WTC11 (cell line): ENCODE measurements around the gene OR2A12. TPM values are rescaled to one million over a fixed set of nuclear protein-coding genes. Genes with fewer than 3 reads are reported as not detected.

ENCODE experiments used
- ATAC-seq: fragments of 200-7000 bp; cut with Tn5 transposase; 2 replicates; pipeline ENCODE4 v1.10.0; 2021; ENCODE audit warnings: mild to moderate bottlenecking, moderate library complexity
- CTCF ChIA-PET: fragments of 300-600 bp; sonication (Branson Sonifier 250); formaldehyde crosslinking; loops from one replicate; lab custom pipeline; 2021; ENCODE audit warnings: antibody characterized with exemption; lab: Charles Lee
- POLR2A ChIA-PET: fragments of 350-600 bp; sonication (Branson Sonifier 250); formaldehyde crosslinking; loops from one replicate; lab custom pipeline; 2021; ENCODE audit warnings: antibody characterized with exemption; lab: Charles Lee
- DNase-seq: peaks from one replicate; pipeline ENCODE4 v3.0.0; 2021; ENCODE audit warnings: low spot score
- H3K27ac Mint-ChIP-seq: 2 replicates; pipeline ENCODE4 v1.8.0; 2021; ENCODE audit warnings: mixed read lengths
- H3K27me3 Mint-ChIP-seq: 2 replicates; pipeline ENCODE4 v1.8.0; 2021; ENCODE audit warnings: low read depth, mild to moderate bottlenecking, moderate library complexity, mixed read lengths
- H3K36me3 Mint-ChIP-seq: 2 replicates; pipeline ENCODE4 v1.8.0; 2021; ENCODE audit warnings: mixed read lengths
- H3K4me1 Mint-ChIP-seq: 2 replicates; pipeline ENCODE4 v1.8.0; 2022; ENCODE audit warnings: mixed read lengths
- H3K4me3 Mint-ChIP-seq: 2 replicates; pipeline ENCODE4 v1.8.0; 2021; ENCODE audit warnings: mild to moderate bottlenecking, moderate library complexity, mixed read lengths
- H3K9me3 Mint-ChIP-seq: 2 replicates; pipeline ENCODE4 v1.8.0; 2021; ENCODE audit warnings: mixed read lengths
- CREB1 ChIP-seq: sonication (generic); formaldehyde crosslinking; IDR thresholded peaks from 2 replicates; pipeline ENCODE4 v1.8.0; 2023; ENCODE audit warnings: mild to moderate bottlenecking, missing genetic modification reagents
- NR1H2 ChIP-seq: sonication (generic); formaldehyde crosslinking; IDR thresholded peaks from 2 replicates; pipeline ENCODE4 v1.9.0; 2021; ENCODE audit warnings: mild to moderate bottlenecking, moderate library complexity, missing genetic modification reagents
- NR2C2 ChIP-seq: sonication (generic); formaldehyde crosslinking; IDR thresholded peaks from 2 replicates; pipeline ENCODE4 v1.8.0; 2022; ENCODE audit warnings: mild to moderate bottlenecking, missing genetic modification reagents
- TP53 ChIP-seq: sonication (generic); formaldehyde crosslinking; IDR thresholded peaks from 2 replicates; pipeline ENCODE4 v1.8.1; 2023; ENCODE audit warnings: mild to moderate bottlenecking, missing genetic modification reagents
- ZNF138 ChIP-seq: sonication (generic); formaldehyde crosslinking; conservative IDR thresholded peaks from 2 replicates; pipeline ENCODE4 v1.8.1; 2022; ENCODE audit warnings: mild to moderate bottlenecking, moderate library complexity, missing genetic modification reagents
- ZNF263 ChIP-seq: sonication (generic); formaldehyde crosslinking; IDR thresholded peaks from 2 replicates; pipeline ENCODE4 v1.8.1; 2022; ENCODE audit warnings: low read depth, mild to moderate bottlenecking, moderate library complexity, missing genetic modification reagents
- ZNF396 ChIP-seq: fragments of 250-450 bp; sonication (Bioruptor Pico); IDR thresholded peaks from 2 replicates; pipeline ENCODE4 v1.8.0; 2021; ENCODE audit warnings: mild to moderate bottlenecking, moderate library complexity, borderline replicate concordance
- total RNA-seq: library from RNA; stranded (reverse); gene quantifications from 3 replicates; pipeline ENCODE4 v1.2.3, GENCODE V29; 2021
- TF ChIP-seq, protein P1 (sequence below): sonication (generic); formaldehyde crosslinking; IDR thresholded peaks from 2 replicates; pipeline ENCODE4 v1.8.1; 2023; ENCODE audit warnings: mild to moderate bottlenecking, missing genetic modification reagents
- TF ChIP-seq, protein P2 (sequence below): sonication (generic); formaldehyde crosslinking; IDR thresholded peaks from 2 replicates; pipeline ENCODE4 v1.8.1; 2023; ENCODE audit warnings: mild to moderate bottlenecking, missing genetic modification reagents, borderline replicate concordance
- TF ChIP-seq, protein P3 (sequence below): sonication (generic); formaldehyde crosslinking; IDR thresholded peaks from 2 replicates; pipeline ENCODE4 v1.8.1; 2022; ENCODE audit warnings: mild to moderate bottlenecking, missing genetic modification reagents, moderate library complexity, borderline replicate concordance
- TF ChIP-seq, protein P4 (sequence below): sonication (generic); formaldehyde crosslinking; conservative IDR thresholded peaks from 2 replicates; pipeline ENCODE4 v1.8.1; 2022; ENCODE audit warnings: mild to moderate bottlenecking, missing genetic modification reagents
- TF ChIP-seq, protein P5 (sequence below): fragments of 250-450 bp; sonication (Bioruptor Pico); IDR thresholded peaks from 2 replicates; pipeline ENCODE4 v1.9.0; 2021; ENCODE audit warnings: mild to moderate bottlenecking, borderline replicate concordance
- TF ChIP-seq, protein P6 (sequence below): fragments of 200-600 bp; IDR thresholded peaks from 2 replicates; pipeline ENCODE4 v1.8.0; 2022; ENCODE audit warnings: antibody characterized with exemption
- TF ChIP-seq, protein P7 (sequence below): sonication (generic); formaldehyde crosslinking; IDR thresholded peaks from 2 replicates; pipeline ENCODE4 v1.8.1; 2023; ENCODE audit warnings: mild to moderate bottlenecking, missing genetic modification reagents, moderate library complexity
- TF ChIP-seq, protein P8 (sequence below): sonication (generic); formaldehyde crosslinking; IDR thresholded peaks from 2 replicates; pipeline ENCODE4 v1.8.1; 2023; ENCODE audit warnings: mild to moderate bottlenecking, missing genetic modification reagents
- TF ChIP-seq, protein P9 (sequence below): sonication (generic); formaldehyde crosslinking; IDR thresholded peaks from 2 replicates; pipeline ENCODE4 v1.8.0; 2023; ENCODE audit warnings: missing genetic modification reagents, mild to moderate bottlenecking, borderline replicate concordance

The OR2A12 gene
- total RNA-seq, 1 experiment from 2014 or later = not detected

DNA sequence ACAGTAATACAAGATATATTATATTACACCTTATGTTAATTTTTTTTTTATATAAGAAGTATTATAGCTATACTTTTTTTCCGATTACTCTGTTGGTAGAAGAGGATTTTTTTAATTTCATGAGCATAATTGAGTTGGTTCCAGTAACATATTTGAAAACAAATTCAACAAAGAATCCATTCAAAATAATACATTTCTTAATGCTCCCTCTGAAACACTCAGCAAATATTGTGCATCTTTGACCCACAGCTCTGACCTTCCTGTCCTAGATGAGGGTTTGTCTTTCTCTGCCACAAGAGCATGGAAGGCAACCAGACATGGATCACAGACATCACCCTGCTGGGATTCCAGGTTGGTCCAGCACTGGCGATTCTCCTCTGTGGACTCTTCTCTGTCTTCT is 23.2 kb downstream of the OR2A12 start, which contains the start of gene OR2A2 (continued):
- TF ChIP-seq, protein P1, sequence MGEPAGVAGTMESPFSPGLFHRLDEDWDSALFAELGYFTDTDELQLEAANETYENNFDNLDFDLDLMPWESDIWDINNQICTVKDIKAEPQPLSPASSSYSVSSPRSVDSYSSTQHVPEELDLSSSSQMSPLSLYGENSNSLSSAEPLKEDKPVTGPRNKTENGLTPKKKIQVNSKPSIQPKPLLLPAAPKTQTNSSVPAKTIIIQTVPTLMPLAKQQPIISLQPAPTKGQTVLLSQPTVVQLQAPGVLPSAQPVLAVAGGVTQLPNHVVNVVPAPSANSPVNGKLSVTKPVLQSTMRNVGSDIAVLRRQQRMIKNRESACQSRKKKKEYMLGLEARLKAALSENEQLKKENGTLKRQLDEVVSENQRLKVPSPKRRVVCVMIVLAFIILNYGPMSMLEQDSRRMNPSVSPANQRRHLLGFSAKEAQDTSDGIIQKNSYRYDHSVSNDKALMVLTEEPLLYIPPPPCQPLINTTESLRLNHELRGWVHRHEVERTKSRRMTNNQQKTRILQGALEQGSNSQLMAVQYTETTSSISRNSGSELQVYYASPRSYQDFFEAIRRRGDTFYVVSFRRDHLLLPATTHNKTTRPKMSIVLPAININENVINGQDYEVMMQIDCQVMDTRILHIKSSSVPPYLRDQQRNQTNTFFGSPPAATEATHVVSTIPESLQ (CRISPR knock-in tag) = no peak
- no peak for TF ChIP-seq ZNF396 (CRISPR knock-in tag)
- TF ChIP-seq, protein P2, sequence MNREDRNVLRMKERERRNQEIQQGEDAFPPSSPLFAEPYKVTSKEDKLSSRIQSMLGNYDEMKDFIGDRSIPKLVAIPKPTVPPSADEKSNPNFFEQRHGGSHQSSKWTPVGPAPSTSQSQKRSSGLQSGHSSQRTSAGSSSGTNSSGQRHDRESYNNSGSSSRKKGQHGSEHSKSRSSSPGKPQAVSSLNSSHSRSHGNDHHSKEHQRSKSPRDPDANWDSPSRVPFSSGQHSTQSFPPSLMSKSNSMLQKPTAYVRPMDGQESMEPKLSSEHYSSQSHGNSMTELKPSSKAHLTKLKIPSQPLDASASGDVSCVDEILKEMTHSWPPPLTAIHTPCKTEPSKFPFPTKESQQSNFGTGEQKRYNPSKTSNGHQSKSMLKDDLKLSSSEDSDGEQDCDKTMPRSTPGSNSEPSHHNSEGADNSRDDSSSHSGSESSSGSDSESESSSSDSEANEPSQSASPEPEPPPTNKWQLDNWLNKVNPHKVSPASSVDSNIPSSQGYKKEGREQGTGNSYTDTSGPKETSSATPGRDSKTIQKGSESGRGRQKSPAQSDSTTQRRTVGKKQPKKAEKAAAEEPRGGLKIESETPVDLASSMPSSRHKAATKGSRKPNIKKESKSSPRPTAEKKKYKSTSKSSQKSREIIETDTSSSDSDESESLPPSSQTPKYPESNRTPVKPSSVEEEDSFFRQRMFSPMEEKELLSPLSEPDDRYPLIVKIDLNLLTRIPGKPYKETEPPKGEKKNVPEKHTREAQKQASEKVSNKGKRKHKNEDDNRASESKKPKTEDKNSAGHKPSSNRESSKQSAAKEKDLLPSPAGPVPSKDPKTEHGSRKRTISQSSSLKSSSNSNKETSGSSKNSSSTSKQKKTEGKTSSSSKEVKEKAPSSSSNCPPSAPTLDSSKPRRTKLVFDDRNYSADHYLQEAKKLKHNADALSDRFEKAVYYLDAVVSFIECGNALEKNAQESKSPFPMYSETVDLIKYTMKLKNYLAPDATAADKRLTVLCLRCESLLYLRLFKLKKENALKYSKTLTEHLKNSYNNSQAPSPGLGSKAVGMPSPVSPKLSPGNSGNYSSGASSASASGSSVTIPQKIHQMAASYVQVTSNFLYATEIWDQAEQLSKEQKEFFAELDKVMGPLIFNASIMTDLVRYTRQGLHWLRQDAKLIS (CRISPR knock-in tag) = no peak
- TF ChIP-seq NR2C2 = no peak
- no peak for TF ChIP-seq TP53 (CRISPR knock-in tag)
- TF ChIP-seq, protein P3, sequence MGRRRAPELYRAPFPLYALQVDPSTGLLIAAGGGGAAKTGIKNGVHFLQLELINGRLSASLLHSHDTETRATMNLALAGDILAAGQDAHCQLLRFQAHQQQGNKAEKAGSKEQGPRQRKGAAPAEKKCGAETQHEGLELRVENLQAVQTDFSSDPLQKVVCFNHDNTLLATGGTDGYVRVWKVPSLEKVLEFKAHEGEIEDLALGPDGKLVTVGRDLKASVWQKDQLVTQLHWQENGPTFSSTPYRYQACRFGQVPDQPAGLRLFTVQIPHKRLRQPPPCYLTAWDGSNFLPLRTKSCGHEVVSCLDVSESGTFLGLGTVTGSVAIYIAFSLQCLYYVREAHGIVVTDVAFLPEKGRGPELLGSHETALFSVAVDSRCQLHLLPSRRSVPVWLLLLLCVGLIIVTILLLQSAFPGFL = no peak
- TF ChIP-seq, protein P4, sequence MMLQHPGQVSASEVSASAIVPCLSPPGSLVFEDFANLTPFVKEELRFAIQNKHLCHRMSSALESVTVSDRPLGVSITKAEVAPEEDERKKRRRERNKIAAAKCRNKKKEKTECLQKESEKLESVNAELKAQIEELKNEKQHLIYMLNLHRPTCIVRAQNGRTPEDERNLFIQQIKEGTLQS (CRISPR knock-in tag) = no peak
- TF ChIP-seq, protein P5, sequence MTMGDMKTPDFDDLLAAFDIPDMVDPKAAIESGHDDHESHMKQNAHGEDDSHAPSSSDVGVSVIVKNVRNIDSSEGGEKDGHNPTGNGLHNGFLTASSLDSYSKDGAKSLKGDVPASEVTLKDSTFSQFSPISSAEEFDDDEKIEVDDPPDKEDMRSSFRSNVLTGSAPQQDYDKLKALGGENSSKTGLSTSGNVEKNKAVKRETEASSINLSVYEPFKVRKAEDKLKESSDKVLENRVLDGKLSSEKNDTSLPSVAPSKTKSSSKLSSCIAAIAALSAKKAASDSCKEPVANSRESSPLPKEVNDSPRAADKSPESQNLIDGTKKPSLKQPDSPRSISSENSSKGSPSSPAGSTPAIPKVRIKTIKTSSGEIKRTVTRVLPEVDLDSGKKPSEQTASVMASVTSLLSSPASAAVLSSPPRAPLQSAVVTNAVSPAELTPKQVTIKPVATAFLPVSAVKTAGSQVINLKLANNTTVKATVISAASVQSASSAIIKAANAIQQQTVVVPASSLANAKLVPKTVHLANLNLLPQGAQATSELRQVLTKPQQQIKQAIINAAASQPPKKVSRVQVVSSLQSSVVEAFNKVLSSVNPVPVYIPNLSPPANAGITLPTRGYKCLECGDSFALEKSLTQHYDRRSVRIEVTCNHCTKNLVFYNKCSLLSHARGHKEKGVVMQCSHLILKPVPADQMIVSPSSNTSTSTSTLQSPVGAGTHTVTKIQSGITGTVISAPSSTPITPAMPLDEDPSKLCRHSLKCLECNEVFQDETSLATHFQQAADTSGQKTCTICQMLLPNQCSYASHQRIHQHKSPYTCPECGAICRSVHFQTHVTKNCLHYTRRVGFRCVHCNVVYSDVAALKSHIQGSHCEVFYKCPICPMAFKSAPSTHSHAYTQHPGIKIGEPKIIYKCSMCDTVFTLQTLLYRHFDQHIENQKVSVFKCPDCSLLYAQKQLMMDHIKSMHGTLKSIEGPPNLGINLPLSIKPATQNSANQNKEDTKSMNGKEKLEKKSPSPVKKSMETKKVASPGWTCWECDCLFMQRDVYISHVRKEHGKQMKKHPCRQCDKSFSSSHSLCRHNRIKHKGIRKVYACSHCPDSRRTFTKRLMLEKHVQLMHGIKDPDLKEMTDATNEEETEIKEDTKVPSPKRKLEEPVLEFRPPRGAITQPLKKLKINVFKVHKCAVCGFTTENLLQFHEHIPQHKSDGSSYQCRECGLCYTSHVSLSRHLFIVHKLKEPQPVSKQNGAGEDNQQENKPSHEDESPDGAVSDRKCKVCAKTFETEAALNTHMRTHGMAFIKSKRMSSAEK = no peak
- no peak for TF ChIP-seq ZNF263 (CRISPR knock-in tag)
- TF ChIP-seq, protein P6, sequence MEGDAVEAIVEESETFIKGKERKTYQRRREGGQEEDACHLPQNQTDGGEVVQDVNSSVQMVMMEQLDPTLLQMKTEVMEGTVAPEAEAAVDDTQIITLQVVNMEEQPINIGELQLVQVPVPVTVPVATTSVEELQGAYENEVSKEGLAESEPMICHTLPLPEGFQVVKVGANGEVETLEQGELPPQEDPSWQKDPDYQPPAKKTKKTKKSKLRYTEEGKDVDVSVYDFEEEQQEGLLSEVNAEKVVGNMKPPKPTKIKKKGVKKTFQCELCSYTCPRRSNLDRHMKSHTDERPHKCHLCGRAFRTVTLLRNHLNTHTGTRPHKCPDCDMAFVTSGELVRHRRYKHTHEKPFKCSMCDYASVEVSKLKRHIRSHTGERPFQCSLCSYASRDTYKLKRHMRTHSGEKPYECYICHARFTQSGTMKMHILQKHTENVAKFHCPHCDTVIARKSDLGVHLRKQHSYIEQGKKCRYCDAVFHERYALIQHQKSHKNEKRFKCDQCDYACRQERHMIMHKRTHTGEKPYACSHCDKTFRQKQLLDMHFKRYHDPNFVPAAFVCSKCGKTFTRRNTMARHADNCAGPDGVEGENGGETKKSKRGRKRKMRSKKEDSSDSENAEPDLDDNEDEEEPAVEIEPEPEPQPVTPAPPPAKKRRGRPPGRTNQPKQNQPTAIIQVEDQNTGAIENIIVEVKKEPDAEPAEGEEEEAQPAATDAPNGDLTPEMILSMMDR = no peak

DNA sequence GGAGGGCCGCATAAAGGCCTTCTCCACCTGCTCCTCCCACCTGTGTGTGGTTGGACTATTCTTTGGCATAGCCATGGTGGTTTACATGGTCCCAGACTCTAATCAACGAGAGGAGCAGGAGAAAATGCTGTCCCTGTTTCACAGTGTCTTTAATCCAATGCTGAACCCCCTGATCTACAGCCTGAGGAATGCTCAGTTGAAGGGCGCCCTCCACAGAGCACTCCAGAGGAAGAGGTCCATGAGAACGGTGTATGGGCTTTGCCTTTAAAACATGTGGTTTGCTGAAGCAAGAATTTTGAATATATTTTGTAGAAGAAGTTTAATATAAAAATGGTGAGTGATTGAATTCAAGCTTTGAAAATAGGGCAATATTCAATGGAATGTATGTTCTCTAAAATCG is 24.2 kb downstream of the OR2A12 start:
- peak; percentile 43; the same call in 1 of the 2 replicates for ATAC-seq
- no peak for DNase-seq
- CTCF ChIA-PET = no interaction called here
- H3K27ac Mint-ChIP-seq = no peak overlapping the region
- no peaks in the 10 kb centered on the region for H3K27me3 Mint-ChIP-seq
- POLR2A ChIA-PET = no interaction called here
- H3K4me1 Mint-ChIP-seq = no peaks in the 10 kb centered on the region
- H3K9me3 Mint-ChIP-seq = no peaks in the 10 kb centered on the region
- no peak overlapping the region for H3K4me3 Mint-ChIP-seq
- H3K36me3 Mint-ChIP-seq = no peaks in the 10 kb centered on the region
- TF ChIP-seq NR1H2 (CRISPR knock-in tag) (no peak), ZNF138 (CRISPR knock-in tag) (no peak), CREB1 (no peak)
- TF ChIP-seq, protein P7, sequence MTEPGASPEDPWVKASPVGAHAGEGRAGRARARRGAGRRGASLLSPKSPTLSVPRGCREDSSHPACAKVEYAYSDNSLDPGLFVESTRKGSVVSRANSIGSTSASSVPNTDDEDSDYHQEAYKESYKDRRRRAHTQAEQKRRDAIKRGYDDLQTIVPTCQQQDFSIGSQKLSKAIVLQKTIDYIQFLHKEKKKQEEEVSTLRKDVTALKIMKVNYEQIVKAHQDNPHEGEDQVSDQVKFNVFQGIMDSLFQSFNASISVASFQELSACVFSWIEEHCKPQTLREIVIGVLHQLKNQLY = no peak
- TF ChIP-seq, protein P8, sequence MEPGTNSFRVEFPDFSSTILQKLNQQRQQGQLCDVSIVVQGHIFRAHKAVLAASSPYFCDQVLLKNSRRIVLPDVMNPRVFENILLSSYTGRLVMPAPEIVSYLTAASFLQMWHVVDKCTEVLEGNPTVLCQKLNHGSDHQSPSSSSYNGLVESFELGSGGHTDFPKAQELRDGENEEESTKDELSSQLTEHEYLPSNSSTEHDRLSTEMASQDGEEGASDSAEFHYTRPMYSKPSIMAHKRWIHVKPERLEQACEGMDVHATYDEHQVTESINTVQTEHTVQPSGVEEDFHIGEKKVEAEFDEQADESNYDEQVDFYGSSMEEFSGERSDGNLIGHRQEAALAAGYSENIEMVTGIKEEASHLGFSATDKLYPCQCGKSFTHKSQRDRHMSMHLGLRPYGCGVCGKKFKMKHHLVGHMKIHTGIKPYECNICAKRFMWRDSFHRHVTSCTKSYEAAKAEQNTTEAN (CRISPR knock-in tag) = no peak
- TF ChIP-seq, protein P9, sequence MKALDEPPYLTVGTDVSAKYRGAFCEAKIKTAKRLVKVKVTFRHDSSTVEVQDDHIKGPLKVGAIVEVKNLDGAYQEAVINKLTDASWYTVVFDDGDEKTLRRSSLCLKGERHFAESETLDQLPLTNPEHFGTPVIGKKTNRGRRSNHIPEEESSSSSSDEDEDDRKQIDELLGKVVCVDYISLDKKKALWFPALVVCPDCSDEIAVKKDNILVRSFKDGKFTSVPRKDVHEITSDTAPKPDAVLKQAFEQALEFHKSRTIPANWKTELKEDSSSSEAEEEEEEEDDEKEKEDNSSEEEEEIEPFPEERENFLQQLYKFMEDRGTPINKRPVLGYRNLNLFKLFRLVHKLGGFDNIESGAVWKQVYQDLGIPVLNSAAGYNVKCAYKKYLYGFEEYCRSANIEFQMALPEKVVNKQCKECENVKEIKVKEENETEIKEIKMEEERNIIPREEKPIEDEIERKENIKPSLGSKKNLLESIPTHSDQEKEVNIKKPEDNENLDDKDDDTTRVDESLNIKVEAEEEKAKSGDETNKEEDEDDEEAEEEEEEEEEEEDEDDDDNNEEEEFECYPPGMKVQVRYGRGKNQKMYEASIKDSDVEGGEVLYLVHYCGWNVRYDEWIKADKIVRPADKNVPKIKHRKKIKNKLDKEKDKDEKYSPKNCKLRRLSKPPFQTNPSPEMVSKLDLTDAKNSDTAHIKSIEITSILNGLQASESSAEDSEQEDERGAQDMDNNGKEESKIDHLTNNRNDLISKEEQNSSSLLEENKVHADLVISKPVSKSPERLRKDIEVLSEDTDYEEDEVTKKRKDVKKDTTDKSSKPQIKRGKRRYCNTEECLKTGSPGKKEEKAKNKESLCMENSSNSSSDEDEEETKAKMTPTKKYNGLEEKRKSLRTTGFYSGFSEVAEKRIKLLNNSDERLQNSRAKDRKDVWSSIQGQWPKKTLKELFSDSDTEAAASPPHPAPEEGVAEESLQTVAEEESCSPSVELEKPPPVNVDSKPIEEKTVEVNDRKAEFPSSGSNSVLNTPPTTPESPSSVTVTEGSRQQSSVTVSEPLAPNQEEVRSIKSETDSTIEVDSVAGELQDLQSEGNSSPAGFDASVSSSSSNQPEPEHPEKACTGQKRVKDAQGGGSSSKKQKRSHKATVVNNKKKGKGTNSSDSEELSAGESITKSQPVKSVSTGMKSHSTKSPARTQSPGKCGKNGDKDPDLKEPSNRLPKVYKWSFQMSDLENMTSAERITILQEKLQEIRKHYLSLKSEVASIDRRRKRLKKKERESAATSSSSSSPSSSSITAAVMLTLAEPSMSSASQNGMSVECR = no peak
